Measurements from ENCODE around the gene ACD.

The ACD gene

DNA sequence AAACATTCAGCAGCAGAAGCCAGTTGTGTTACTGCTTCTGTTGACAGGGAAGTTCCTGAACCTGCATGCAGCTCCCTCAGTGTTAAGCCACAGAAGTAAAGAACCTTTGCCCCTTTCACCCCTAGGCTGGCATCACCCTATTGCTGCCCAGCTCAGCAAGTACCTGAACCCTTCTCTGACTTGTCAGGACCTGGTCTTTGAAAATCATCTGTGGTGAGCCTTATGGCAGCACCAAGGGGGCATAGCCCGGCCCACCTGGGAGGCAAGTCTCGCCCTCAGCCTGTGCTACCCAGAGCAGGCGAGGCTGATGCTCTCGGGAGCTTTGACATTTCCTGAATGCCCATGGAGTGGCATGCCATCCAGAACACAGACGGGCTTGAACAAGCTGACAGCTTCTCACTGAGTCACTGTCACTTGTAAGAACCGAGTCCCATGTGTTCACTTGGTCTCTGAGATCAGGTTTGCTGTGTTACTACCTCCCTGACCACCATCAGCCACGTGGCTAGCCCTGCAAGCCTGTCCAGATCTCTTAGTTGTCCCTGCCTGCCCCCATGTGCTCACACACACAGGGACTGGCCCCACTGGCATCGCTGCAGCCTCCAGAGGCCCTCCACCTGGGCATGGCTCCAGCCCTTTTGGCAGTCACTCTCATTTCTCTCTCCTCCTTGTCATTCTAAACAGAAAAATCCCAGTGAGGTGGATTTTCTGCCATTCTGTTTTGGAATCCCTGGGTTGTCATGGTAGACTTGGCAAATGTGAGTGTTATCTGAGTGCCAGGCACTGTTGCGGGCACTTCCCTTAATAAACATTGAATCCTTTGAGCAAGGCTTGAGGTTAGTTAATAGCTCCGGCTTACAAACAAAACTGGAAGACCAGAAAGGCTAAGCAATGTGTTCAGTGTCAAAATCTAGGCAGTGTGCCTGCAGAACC is 18.0 kb downstream of the ACD start:
- DNase-seq: peak; percentile 61 to 92
- Histone ChIP-seq H3K27me3 (peaks cover 7 to 27% of the 10 kb centered on the region in 2 donors), H3K36me3 (peaks cover 19 to 30% (median 27%) of the 10 kb centered on the region in 3 donors), H3K4me3 (no peak overlapping the region), H3K4me1 (peaks cover 3 to 23% (median 17%) of the 10 kb centered on the region in 4 donors), H3K27ac (peak overlapping the region in 1 of 2 donors; percentile 20), H3K9me3 (no peaks in the 10 kb centered on the region)
- intact Hi-C loops (cut with DNase I; ENCODE audit: low total_unique reads): no loop called here
- TF ChIP-seq, protein P1, sequence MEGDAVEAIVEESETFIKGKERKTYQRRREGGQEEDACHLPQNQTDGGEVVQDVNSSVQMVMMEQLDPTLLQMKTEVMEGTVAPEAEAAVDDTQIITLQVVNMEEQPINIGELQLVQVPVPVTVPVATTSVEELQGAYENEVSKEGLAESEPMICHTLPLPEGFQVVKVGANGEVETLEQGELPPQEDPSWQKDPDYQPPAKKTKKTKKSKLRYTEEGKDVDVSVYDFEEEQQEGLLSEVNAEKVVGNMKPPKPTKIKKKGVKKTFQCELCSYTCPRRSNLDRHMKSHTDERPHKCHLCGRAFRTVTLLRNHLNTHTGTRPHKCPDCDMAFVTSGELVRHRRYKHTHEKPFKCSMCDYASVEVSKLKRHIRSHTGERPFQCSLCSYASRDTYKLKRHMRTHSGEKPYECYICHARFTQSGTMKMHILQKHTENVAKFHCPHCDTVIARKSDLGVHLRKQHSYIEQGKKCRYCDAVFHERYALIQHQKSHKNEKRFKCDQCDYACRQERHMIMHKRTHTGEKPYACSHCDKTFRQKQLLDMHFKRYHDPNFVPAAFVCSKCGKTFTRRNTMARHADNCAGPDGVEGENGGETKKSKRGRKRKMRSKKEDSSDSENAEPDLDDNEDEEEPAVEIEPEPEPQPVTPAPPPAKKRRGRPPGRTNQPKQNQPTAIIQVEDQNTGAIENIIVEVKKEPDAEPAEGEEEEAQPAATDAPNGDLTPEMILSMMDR (IDR thresholded peaks at IDR 0.05): no peak

DNA sequence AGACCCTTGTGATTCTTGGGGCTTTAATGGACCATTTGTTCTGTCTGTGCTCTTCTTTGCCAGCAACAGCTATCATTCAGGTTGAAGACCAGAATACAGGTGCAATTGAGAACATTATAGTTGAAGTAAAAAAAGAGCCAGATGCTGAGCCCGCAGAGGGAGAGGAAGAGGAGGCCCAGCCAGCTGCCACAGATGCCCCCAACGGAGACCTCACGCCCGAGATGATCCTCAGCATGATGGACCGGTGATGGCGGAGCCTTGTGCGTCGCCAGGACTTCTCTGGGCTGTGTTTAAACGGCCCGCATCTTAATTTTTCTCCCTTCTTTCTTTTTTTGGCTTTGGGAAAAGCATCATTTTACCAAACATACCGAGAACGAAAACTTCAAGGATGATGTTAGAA is 22.4 kb downstream of the ACD start:
- no peak overlapping the region for H3K4me3 ChIP-seq
- H3K4me1 ChIP-seq: peaks cover 3 to 11% (median 9%) of the 10 kb centered on the region in 4 donors
- H3K27me3 ChIP-seq: no peaks in the 10 kb centered on the region
- TF ChIP-seq, protein P1 (IDR thresholded peaks at IDR 0.05): no peak
- no peak for DNase-seq
- intact Hi-C loops (cut with DNase I; ENCODE audit: low total_unique reads): no loop called here
- peaks cover 54 to 73% (median 55%) of the 10 kb centered on the region in 3 donors for H3K36me3 ChIP-seq
- H3K27ac ChIP-seq: no peak overlapping the region
- no peaks in the 10 kb centered on the region for H3K9me3 ChIP-seq

DNA sequence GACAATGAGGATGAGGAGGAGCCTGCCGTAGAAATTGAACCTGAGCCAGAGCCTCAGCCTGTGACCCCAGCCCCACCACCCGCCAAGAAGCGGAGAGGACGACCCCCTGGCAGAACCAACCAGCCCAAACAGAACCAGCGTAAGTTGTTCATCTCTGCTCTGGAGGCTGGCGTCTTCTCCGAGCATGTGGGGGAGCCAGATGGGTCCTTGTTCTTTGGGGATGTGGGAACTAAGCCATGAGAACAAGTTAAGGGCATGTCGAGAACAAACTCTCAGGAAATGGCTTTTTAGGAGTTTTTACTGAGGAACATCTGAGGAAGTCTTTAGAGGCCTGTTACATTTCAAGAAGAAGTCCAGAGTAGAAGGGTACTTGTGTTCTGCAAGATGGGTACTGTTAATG is 23.3 kb downstream of the ACD start:
- DNase-seq: no peak
- peaks cover 0 to 2% (median 2%) of the 10 kb centered on the region in 4 donors for H3K4me1 ChIP-seq
- H3K9me3 ChIP-seq: no peaks in the 10 kb centered on the region
- TF ChIP-seq, protein P1 (IDR thresholded peaks at IDR 0.05): no peak
- H3K27me3 ChIP-seq: no peaks in the 10 kb centered on the region
- peaks cover 58 to 82% (median 61%) of the 10 kb centered on the region in 3 donors for H3K36me3 ChIP-seq
- H3K4me3 ChIP-seq: no peak overlapping the region
- H3K27ac ChIP-seq: no peak overlapping the region
- intact Hi-C loops (cut with DNase I; ENCODE audit: low total_unique reads): no loop called here

DNA sequence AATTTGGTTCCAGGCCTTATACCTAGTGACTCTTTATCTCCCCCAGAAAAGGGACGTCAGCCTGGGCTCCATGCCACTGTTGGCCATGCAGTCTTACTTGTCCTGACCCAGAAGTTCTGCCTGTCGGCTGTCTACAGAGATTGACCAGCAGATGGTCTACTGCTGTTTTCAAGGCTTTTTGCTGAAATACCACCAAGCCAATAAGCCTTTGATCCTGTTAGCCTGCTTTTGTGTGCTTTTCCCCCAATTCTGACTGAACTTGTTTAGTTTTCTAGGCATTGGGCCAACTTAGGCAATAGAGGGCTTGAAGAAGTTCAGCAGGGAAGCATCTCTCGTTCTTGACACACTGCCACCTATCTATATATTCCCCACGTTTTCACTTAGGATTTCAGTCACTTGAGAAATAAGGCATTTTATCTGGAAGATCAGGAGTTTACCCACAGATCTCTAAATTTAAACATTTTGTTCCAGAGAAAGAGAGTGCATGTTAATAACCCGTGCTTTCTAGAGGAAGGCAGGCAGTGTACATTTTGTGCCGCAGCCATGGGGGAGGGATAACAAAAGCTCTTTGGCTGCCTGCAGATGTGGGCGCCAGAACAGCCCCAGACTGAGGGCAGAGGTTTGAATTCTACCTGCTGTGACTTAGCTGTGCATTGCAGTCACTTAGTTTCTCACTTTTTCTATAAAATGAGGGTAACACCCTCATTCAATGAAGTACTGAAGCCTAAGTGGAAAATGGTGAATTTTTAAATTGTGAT is 27.5 kb downstream of the ACD start:
- Histone ChIP-seq H3K36me3 (peaks cover 55 to 99% (median 76%) of the 10 kb centered on the region in 3 donors), H3K4me3 (no peak overlapping the region), H3K4me1 (no peaks in the 10 kb centered on the region), H3K27ac (no peak overlapping the region), H3K9me3 (no peaks in the 10 kb centered on the region), H3K27me3 (no peaks in the 10 kb centered on the region)
- intact Hi-C loops (cut with DNase I; ENCODE audit: low total_unique reads): no loop called here
- no peak for DNase-seq
- TF ChIP-seq, protein P1 (IDR thresholded peaks at IDR 0.05): no peak

DNA sequence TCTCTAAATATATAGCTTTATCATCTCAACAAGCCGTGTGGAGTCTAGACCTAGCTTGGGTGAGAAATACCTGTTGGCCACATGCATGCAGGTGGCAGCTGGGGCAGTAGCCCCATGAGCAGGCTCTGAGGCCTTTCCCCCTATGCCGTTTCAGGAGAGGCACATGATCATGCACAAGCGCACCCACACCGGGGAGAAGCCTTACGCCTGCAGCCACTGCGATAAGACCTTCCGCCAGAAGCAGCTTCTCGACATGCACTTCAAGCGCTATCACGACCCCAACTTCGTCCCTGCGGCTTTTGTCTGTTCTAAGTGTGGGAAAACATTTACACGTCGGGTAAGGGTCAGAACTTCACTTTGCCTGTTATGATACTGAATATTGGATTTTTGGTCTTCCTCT is 31.8 kb downstream of the ACD start:
- H3K36me3 ChIP-seq: peaks cover 54 to 98% (median 85%) of the 10 kb centered on the region in 3 donors
- no peak overlapping the region for H3K4me3 ChIP-seq
- no peaks in the 10 kb centered on the region for H3K4me1 ChIP-seq

More for the DNA sequence above, 31.8 kb downstream of the ACD start:
- intact Hi-C loops (cut with DNase I; ENCODE audit: low total_unique reads): no loop called here
- Histone ChIP-seq H3K27ac (no peak overlapping the region), H3K27me3 (no peaks in the 10 kb centered on the region), H3K9me3 (no peaks in the 10 kb centered on the region)
- TF ChIP-seq, protein P1 (IDR thresholded peaks at IDR 0.05): no peak
- no peak for DNase-seq
